GM15510 (cell line): ENCODE results near the gene PLA2G4E.

Experiments used
- POLR2A ChIP-seq: IDR thresholded peaks from 3 replicates; pipeline ENCODE4 v1.6.1; 2011; ENCODE audit warnings: borderline replicate concordance; ENCODE audit not compliant: insufficient read length; ENCODE audit errors: extremely low read depth

The PLA2G4E gene

GRCh38 chr15:42036966-42037365 lies 16.1 kb upstream of the PLA2G4E start:
- no peak for TF ChIP-seq POLR2A

- TF ChIP-seq POLR2A, result no peak
Measured at GRCh38 chr15:42036112-42036905, 15.5 kb upstream of the PLA2G4E start.

DNA sequence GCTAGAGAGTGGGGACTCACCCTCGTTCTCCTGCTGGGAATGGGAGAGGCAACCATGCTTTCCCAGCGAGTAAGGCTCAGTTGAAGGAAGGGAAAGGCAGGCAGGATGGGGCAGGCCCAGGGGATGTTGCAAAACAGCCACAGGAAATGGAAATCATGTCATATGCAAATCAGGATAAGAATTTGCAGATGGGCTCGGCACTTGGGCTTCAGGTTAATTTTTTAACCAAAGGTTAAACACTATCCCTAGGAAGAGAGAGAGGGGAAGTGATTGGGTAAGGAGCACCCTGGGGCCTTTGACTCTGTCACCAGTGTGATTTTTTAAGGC lies 14.6 kb upstream of the PLA2G4E start:
- peak; percentile 37 for TF ChIP-seq POLR2A

- no peak for TF ChIP-seq POLR2A
Measured at GRCh38 chr15:42034628-42035434, 14.0 kb upstream of the PLA2G4E start.

DNA sequence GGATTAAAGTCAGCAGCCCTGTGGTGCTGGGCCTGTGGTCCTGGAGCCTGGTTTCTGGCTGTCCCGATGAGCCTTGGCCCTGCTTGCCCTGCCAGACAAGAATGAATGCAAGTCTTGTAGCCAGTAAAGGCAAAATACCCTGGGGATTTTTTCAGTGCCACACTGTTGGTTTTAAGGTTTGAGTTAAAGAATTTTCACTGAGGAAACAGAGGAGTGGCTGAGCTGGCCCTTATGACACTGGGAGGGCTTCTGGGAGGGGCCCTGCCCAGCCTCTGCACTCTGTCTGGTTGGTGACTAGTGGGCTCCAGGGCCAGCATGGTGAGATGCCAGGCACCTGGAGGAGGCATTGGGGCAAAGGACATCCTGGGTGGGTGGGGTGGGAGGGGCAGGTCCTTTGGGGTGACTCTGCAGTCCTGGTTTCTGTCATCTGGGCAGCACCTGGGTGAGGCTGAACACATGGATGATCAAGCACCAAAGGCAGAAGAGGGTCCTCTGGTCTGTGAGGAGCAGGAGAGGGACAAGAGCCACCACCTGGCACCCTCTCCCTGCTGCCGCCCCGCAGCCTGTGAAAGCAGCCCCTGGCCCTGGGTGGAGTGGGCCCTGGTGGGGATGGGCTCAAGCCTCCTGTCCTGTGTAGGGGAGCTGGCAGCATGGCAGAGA lies 12.5 kb upstream of the PLA2G4E start:
- no peak for TF ChIP-seq POLR2A

DNA sequence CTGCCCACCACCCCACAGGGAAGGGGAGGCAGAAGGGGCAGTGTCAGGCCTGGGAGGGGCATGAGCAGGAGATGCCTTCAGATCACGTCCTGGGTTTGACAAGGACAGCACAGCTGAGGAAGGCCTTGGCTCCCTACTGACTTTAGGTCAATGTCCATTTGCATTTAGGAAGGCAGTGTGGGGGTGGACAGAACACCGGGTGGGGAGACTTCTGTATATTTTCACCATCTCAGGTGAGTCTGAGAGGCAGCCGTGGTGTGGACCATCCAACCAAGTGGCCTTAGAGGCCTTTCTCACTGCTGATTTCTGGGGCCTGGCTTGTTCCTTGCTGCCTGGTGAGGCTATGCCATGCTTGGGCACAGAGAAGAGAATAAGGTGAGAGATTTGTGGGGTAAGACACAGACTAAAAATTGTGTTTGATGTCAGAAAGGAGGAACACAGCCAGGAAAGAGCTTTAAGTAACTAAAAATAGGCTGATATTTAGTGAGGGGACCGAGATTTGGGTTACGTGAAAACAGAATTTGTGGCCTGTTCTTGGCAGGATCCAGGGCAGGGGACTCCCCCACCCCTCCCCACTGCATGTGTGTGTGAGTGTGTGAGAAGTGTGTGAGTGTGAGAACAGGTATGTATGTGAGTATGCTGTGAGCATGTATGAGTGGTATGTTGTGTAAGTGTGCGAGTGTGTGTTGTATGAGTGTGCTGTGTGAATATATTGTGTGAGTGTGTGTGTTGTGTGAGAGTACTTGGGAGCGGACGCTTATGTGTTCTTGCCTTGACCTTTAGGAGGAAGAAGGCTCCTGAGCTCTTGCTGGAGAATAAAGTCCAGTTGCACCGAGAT lies 11.8 kb upstream of the PLA2G4E start:
- no peak for TF ChIP-seq POLR2A

- no peak for TF ChIP-seq POLR2A
Measured at GRCh38 chr15:42031198-42031915, 10.5 kb upstream of the PLA2G4E start.

DNA sequence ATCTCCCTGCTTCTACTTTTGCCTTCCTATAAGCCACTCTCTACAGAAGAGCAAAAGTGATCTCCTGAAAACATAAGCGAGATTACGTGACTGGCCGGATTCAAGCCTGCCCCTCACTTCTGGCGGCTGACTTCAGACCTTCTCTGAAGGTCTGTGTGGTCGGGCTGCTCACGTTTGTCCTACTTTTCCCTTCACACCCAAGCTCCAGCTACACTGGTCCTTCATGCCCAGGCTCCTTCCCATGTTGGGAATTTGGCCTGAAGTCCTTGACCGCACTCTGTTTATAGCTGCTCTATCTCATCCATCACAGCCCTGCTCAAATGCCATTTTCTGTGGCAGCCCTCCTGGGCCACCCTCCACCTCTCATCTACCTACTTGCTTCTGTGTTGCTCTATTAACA lies 6.7 kb upstream of the PLA2G4E start:
- no peak for TF ChIP-seq POLR2A

DNA sequence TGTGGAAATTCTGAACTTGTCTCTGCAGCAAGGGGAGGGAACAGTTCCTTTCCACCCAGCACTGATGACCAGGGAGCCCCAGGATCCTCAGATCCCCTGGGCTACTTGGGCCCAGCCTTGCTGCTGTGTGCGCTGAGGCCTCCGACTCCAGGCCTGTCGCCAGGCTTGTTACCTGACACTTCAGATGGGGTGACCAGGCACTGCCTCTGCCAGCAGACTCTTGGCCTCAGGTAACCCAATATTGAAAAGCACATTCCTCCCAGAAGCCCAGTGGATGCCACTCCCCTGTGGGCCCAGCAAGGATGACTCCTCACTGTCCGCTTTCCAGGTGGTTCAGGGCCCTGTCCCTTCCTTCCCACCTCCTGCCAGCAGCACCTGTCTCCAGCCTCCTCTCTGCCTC lies 3.5 kb upstream of the PLA2G4E start:
- no peak for TF ChIP-seq POLR2A

DNA sequence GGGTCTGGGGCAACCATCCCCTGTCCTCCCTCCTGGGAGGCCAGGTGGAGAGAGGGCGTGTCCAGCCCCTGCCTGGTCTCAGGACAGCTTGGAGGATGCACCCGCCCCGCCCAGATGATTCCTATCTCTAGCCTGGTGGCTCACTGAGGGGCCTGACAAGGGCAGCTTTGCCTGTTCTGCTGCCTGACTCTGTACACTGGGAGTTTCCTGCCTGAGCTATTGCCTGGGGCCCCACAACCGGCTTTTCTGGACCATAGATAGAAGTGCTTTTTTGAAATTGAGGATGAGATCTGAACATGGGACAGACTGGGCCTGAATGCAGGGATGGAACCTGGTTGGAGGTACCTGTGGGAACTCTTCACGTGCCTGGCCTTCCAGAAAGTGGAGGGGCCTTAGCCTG lies 751 bp upstream of the PLA2G4E start:
- no peak for TF ChIP-seq POLR2A

GRCh38 chr15:42018306-42019224 lies 2.3 kb downstream of the PLA2G4E start:
- TF ChIP-seq POLR2A, result no peak

GRCh38 chr15:42016971-42017370 lies 3.9 kb downstream of the PLA2G4E start:
- no peak for TF ChIP-seq POLR2A

- TF ChIP-seq POLR2A, result no peak
Measured at GRCh38 chr15:42014406-42014805, 6.4 kb downstream of the PLA2G4E start.

DNA sequence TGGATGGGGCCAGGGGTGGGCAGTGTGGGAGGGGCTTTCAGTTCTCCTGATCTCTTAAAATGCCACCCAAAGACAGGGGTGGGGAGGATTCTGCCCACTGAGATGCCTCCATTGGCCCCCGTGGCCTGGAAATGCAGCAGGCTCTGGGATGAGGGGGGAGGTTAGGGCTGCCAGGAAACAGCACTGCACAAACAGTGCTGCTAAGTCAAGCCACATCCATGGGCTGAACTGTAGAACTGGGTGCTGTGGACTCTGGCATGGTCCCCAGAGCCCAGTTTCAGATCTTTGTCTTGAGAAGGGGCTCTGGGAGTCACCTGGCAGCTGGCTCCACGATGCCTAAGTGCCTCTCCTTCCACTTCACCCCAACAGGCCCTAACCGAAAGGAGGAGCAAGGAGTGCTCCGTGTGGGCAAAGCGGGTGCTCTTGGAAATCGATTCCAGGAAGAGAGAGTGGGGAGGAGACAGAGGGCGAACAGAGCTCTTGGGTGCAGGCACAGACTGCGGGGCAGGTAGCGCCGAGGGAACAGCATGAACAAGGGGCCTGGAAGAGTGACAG lies 7.8 kb downstream of the PLA2G4E start:
- no peak for TF ChIP-seq POLR2A

DNA sequence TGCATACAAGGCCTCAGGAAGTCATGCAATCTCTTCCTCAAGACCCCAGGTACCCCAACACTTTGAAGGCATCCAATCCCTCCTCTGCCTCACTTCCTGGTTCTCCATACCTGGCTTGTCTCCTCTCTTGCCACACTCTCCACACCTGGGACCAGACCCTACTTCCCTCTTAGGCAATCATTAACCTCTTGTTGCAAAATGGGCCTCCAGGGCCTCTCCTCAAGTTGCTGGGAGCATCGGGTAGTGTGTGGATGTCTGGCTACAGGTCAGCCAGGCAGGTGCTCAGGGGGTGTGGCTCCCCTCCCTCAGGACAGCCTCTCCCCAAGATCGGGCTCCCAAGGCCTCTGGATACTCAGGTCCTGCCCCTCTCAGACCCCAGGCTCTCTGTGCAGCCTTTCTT lies 8.6 kb downstream of the PLA2G4E start:
- TF ChIP-seq POLR2A, result no peak
